Measurements from ENCODE around the gene GP5. TPM values are rescaled to one million over a fixed set of nuclear protein-coding genes. Genes with fewer than 3 reads are reported as not detected.

The GP5 gene
- total RNA-seq, 1 donor from 2014 or later = not detected

- no peak for TF ChIP-seq CTCF (conservative IDR thresholded peaks at IDR 0.05; ENCODE audit: low read depth, low read length)
- no peak for DNase-seq (ENCODE audit: low read depth)
Measured at GRCh38 chr3:194439881-194440550, 41.0 kb upstream of the GP5 start.

GRCh38 chr3:194434503-194434902 is 35.4 kb upstream of the GP5 start:
- no peak overlapping the region for H3K4me3 ChIP-seq (ENCODE audit: low read depth, low read length)
- no peak for DNase-seq (ENCODE audit: low read depth)
- TF ChIP-seq CTCF (conservative IDR thresholded peaks at IDR 0.05; ENCODE audit: low read depth, low read length) = no peak

More at GRCh38 chr3:194439881-194440550, 41.0 kb upstream of the GP5 start:
- no peak overlapping the region for H3K4me3 ChIP-seq (ENCODE audit: low read depth, low read length)

- no peak for TF ChIP-seq CTCF (conservative IDR thresholded peaks at IDR 0.05; ENCODE audit: low read depth, low read length)
- no peak for DNase-seq (ENCODE audit: low read depth)
- no peak overlapping the region for H3K4me3 ChIP-seq (ENCODE audit: low read depth, low read length)
Measured at GRCh38 chr3:194431554-194431953, 32.5 kb upstream of the GP5 start.

GRCh38 chr3:194425399-194425798 is 26.3 kb upstream of the GP5 start:
- DNase-seq (ENCODE audit: low read depth) = no peak
- no peak for TF ChIP-seq CTCF (conservative IDR thresholded peaks at IDR 0.05; ENCODE audit: low read depth, low read length)
- no peak overlapping the region for H3K4me3 ChIP-seq (ENCODE audit: low read depth, low read length)

GRCh38 chr3:194424953-194425352 is 25.9 kb upstream of the GP5 start:
- no peak for DNase-seq (ENCODE audit: low read depth)
- H3K4me3 ChIP-seq (ENCODE audit: low read depth, low read length) = no peak overlapping the region
- TF ChIP-seq CTCF (conservative IDR thresholded peaks at IDR 0.05; ENCODE audit: low read depth, low read length) = no peak

GRCh38 chr3:194424373-194424772 is 25.3 kb upstream of the GP5 start:
- no peak overlapping the region for H3K4me3 ChIP-seq (ENCODE audit: low read depth, low read length)
- no peak for TF ChIP-seq CTCF (conservative IDR thresholded peaks at IDR 0.05; ENCODE audit: low read depth, low read length)
- no peak for DNase-seq (ENCODE audit: low read depth)

GRCh38 chr3:194423317-194423716 is 24.3 kb upstream of the GP5 start:
- no peak for TF ChIP-seq CTCF (conservative IDR thresholded peaks at IDR 0.05; ENCODE audit: low read depth, low read length)
- H3K4me3 ChIP-seq (ENCODE audit: low read depth, low read length) = no peak overlapping the region
- DNase-seq (ENCODE audit: low read depth) = no peak

Measured in epithelial cell of proximal tubule (primary cell).